ENCODE measurements around the gene SPIN2B. TPM values are rescaled to one million over a fixed set of nuclear protein-coding genes. Genes with fewer than 3 reads are reported as not detected.

Gene SPIN2B
- total and polyA plus RNA-seq, 2 of the 4 experiments (the other 2 are of a cell fraction), result 3.0 to 9.3 TPM

DNA sequence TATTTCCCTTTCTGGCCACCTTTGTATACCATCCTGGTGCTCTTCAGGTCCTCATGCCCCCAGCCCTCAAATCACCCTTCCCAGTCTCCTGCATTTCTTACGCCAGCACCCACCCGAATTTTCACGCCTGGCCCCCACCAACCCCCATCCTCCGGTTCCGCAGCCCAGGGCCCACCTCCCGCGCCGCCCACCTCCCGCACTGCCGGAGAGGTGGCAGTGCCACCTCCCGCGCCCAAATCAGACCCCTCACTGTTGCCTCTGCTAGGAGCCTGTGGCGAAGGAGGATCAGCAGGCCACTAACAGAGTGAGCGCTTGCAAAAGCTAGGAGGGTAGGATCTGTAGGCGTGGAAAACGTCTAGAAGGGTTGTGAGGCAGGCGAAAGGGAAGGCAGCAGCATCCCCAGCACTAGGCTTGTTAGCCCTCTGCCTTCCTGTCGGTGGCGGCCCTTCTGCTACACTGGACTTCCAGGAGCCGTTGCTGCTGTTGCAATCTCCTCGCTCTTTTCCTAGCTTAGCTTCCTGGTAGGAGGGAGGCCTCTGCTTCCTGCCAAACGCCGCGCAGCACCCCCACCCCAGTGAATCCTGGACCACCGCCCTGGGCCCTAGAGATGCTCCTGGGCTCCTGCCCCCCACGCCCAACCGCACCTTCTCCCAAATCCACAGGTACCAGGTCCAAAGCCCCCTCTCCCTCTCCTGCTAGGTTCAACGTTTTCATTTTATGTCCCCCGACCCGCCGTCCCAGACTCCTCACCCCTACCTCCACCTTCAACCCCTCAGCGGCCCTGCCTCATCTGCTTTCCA is 51.0 kb downstream of the SPIN2B start:
- Histone ChIP-seq H3K4ac (ENCODE audit: low read depth, low read length) (no peak overlapping the region), H3K14ac (replicated peaks; ENCODE audit: low read depth, low read length) (no peak overlapping the region), H3K56ac (ENCODE audit: extremely low read depth, insufficient read depth, low read length) (no peak overlapping the region), H2BK20ac (ENCODE audit: low read depth, low read length) (no peak overlapping the region), H3K36me3 (ENCODE audit: control insufficient read depth, insufficient read depth, low read length) (no peaks in the 10 kb centered on the region), H2BK15ac (ENCODE audit: low read depth, low read length) (no peak overlapping the region), H3K9me3 (ENCODE audit: control insufficient read depth, insufficient read depth, low read length) (no peaks in the 10 kb centered on the region; the same call in 1 of the 2 replicates), H3K79me1 (ENCODE audit: low read depth in 1 of 2, low read length in 2 of 2) (no peaks in the 10 kb centered on the region), H4K8ac (ENCODE audit: low read depth in 2 of 2, low read length in 2 of 2) (no peak overlapping the region), H2BK120ac (ENCODE audit: low read depth, low read length) (no peak overlapping the region), H4K5ac (ENCODE audit: low read depth, low read length) (no peak overlapping the region), H3K18ac (ENCODE audit: low read depth, low read length) (no peak overlapping the region), H3K9ac (ENCODE audit: low read depth, low read length) (no peak overlapping the region), H3K23ac (ENCODE audit: low read depth, low read length) (no peak overlapping the region), H3K27me3 (ENCODE audit: control insufficient read depth, insufficient read depth, low read length) (no peaks in the 10 kb centered on the region; the same call in 1 of the 2 replicates), H2AFZ (replicated peaks; ENCODE audit: low read length, poor library complexity) (no peak overlapping the region), H4K20me1 (ENCODE audit: insufficient read depth, low read length) (no peaks in the 10 kb centered on the region), H3K4me1 (ENCODE audit: control insufficient read depth, insufficient read depth, low read length) (no peaks in the 10 kb centered on the region), H3K4me2 (ENCODE audit: low read depth, low read length) (no peak overlapping the region), H2AK5ac (ENCODE audit: low read depth, low read length) (no peak overlapping the region), H2BK5ac (ENCODE audit: low read depth, low read length, poor library complexity, severe bottlenecking) (no peak overlapping the region), H4K91ac (ENCODE audit: insufficient read depth, low read depth, low read length) (no peak overlapping the region), H2AK9ac (replicated peaks; ENCODE audit: low read depth, low read length, poor library complexity) (no peak overlapping the region), H3K27ac (ENCODE audit: insufficient read depth, low read length) (no peak overlapping the region), H3K4me3 (ENCODE audit: insufficient read depth, low read depth, low read length) (no peak overlapping the region), H3K9me1 (ENCODE audit: insufficient read depth, low read length) (no peaks in the 10 kb centered on the region)
- in situ Hi-C loops (cut with MboI; ENCODE audit: low sequenced_read_pairs), result no loop called here
- dilution Hi-C loops (cut with HindIII; ENCODE audit: low sequenced_read_pairs, unreplicated experiment), result no loop called here
- 50% methylated on average over 3 of the region's 32 CpGs; no CpG with 5 or more reads in 1 of the 2 experiments for WGBS, 2 experiments (ENCODE audit: extremely low coverage in 2 of 2, insufficient read length in 1 of 2)
- CTCF ChIA-PET, result no interaction called here
- no TSS peak for BruUV-seq (replicated peaks)
- TF ChIP-seq, protein P1, sequence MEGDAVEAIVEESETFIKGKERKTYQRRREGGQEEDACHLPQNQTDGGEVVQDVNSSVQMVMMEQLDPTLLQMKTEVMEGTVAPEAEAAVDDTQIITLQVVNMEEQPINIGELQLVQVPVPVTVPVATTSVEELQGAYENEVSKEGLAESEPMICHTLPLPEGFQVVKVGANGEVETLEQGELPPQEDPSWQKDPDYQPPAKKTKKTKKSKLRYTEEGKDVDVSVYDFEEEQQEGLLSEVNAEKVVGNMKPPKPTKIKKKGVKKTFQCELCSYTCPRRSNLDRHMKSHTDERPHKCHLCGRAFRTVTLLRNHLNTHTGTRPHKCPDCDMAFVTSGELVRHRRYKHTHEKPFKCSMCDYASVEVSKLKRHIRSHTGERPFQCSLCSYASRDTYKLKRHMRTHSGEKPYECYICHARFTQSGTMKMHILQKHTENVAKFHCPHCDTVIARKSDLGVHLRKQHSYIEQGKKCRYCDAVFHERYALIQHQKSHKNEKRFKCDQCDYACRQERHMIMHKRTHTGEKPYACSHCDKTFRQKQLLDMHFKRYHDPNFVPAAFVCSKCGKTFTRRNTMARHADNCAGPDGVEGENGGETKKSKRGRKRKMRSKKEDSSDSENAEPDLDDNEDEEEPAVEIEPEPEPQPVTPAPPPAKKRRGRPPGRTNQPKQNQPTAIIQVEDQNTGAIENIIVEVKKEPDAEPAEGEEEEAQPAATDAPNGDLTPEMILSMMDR (conservative IDR thresholded peaks at IDR 0.05; ENCODE audit: low read depth, low read length), result no peak
- no peak for TF ChIP-seq MAFK (IDR thresholded peaks at IDR 0.05; ENCODE audit: low read depth, low read length)
- no peak for TF ChIP-seq MXI1 (IDR thresholded peaks at IDR 0.05; ENCODE audit: borderline replicate concordance, low read depth, low read length)
- TF ChIP-seq RFX5 (IDR thresholded peaks at IDR 0.05; ENCODE audit: low read depth, low read length), result no peak
- no peak for TF ChIP-seq SMC3 (IDR thresholded peaks at IDR 0.05; ENCODE audit: low read depth, low read length)
- no peak for TF ChIP-seq MAZ (IDR thresholded peaks at IDR 0.05; ENCODE audit: borderline replicate concordance, low read depth, low read length)
- TF ChIP-seq, protein P2, sequence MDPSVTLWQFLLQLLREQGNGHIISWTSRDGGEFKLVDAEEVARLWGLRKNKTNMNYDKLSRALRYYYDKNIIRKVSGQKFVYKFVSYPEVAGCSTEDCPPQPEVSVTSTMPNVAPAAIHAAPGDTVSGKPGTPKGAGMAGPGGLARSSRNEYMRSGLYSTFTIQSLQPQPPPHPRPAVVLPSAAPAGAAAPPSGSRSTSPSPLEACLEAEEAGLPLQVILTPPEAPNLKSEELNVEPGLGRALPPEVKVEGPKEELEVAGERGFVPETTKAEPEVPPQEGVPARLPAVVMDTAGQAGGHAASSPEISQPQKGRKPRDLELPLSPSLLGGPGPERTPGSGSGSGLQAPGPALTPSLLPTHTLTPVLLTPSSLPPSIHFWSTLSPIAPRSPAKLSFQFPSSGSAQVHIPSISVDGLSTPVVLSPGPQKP (IDR thresholded peaks at IDR 0.05; ENCODE audit: borderline replicate concordance, low read depth, low read length), result no peak
- ATAC-seq (ENCODE audit: low read depth) (no peak), DNase-seq (no peak)
- intact Hi-C loops (cut with micrococcal nuclease), result no loop called here
- POLR2A ChIA-PET (ENCODE audit: unreplicated experiment), result no interaction called here

Data from IMR-90 (cell line).